DND-41 (cell line): Measurements from ENCODE around the gene FCRL2.

ENCODE experiments used
- ATAC-seq: fragments of 200-7000 bp; cut with Tn5 transposase; 3 replicates; pipeline ENCODE4 v1.9.1; 2021; ENCODE audit warnings: low read depth; ENCODE audit not compliant: insufficient read depth
- DNase-seq: peaks from one replicate; pipeline ENCODE4 v3.0.0-alpha.2; 2020
- H2AFZ ChIP-seq: 2 replicates; pipeline ENCODE4 v1.6.0; 2012; ENCODE audit warnings: low read depth, low read length
- H3K27ac ChIP-seq: 2 replicates; pipeline ENCODE4 v1.5.1; 2012; ENCODE audit warnings: low read length, inconsistent platforms
- H3K27me3 ChIP-seq: fragments of 200-600 bp; sonication (generic); 2 replicates; pipeline ENCODE4 v1.6.0; 2012; ENCODE audit warnings: low read length, mild to moderate bottlenecking, inconsistent platforms; ENCODE audit not compliant: insufficient read depth, poor library complexity
- H3K36me3 ChIP-seq: 2 replicates; pipeline ENCODE4 v1.5.1; 2012; ENCODE audit warnings: low read length, inconsistent platforms; ENCODE audit not compliant: insufficient read depth
- H3K4me1 ChIP-seq: 2 replicates; pipeline ENCODE4 v1.5.1; 2012; ENCODE audit warnings: mild to moderate bottlenecking, low read length; ENCODE audit not compliant: insufficient read depth
- H3K4me2 ChIP-seq: 2 replicates; pipeline ENCODE4 v1.6.0; 2012; ENCODE audit warnings: mild to moderate bottlenecking, moderate library complexity, low read length, inconsistent platforms; ENCODE audit not compliant: insufficient read depth
- H3K4me3 ChIP-seq, 2 experiments: fragments of 200-600 bp in 1 of 2; shearing (Covaris generic) in 1 of 2; 2 replicates each; pipeline ENCODE4 v1.5.1; 2012 to 2016; ENCODE audit warnings: inconsistent platforms in 2 of 2, low read length in 2 of 2, mild to moderate bottlenecking in 2 of 2, low read depth in 1 of 2, moderate library complexity in 1 of 2
- H3K79me2 ChIP-seq: 2 replicates; pipeline ENCODE4 v1.6.0; 2012; ENCODE audit warnings: low read length, inconsistent platforms; ENCODE audit not compliant: insufficient read depth
- H3K9ac ChIP-seq: 2 replicates; pipeline ENCODE4 v1.6.0; 2012; ENCODE audit warnings: low read depth, mild to moderate bottlenecking, inconsistent platforms, low read length, moderate library complexity
- H3K9me3 ChIP-seq: 2 replicates; pipeline ENCODE4 v1.5.1; 2012; ENCODE audit warnings: low read length, moderate library complexity, mild to moderate bottlenecking, inconsistent platforms; ENCODE audit not compliant: insufficient read depth, severe bottlenecking
- H4K20me1 ChIP-seq: 2 replicates; pipeline ENCODE4 v1.6.0; 2012; ENCODE audit warnings: low read length; ENCODE audit not compliant: insufficient read depth
- CTCF ChIP-seq: IDR thresholded peaks from 2 replicates; pipeline ENCODE4 v1.5.1; 2012; ENCODE audit warnings: borderline replicate concordance, low read length, moderate library complexity, mild to moderate bottlenecking; ENCODE audit not compliant: poor library complexity, severe bottlenecking; ENCODE audit errors: extremely low read depth
- EZH2 ChIP-seq: IDR thresholded peaks from 3 replicates; pipeline ENCODE4 v1.6.1; 2012; ENCODE audit warnings: borderline replicate concordance, low read depth, mild to moderate bottlenecking, moderate library complexity, low read length, inconsistent platforms; ENCODE audit not compliant: severe bottlenecking

FCRL2 gene

GRCh38 chr1:157697781-157698569 is 79.0 kb downstream of the FCRL2 start:
- Histone ChIP-seq H3K79me2 (no peaks in the 10 kb centered on the region), H3K36me3 (no peaks in the 10 kb centered on the region), H3K4me3 (no peak overlapping the region), H3K9ac (no peak overlapping the region), H4K20me1 (no peaks in the 10 kb centered on the region), H3K4me1 (no peaks in the 10 kb centered on the region), H3K27me3 (no peaks in the 10 kb centered on the region), H2AFZ (no peak overlapping the region), H3K9me3 (no peaks in the 10 kb centered on the region), H3K4me2 (no peak overlapping the region), H3K27ac (no peak overlapping the region)
- no peak for DNase-seq
- TF ChIP-seq EZH2 (no peak), CTCF (no peak)
- peak; percentile 71 for ATAC-seq

- Histone ChIP-seq H2AFZ (no peak overlapping the region), H3K36me3 (no peaks in the 10 kb centered on the region), H3K9ac (no peak overlapping the region), H3K79me2 (no peaks in the 10 kb centered on the region), H3K4me3 (no peak overlapping the region), H3K4me2 (no peak overlapping the region), H4K20me1 (no peaks in the 10 kb centered on the region), H3K27ac (no peak overlapping the region), H3K27me3 (no peaks in the 10 kb centered on the region), H3K4me1 (no peaks in the 10 kb centered on the region), H3K9me3 (no peaks in the 10 kb centered on the region)
- TF ChIP-seq EZH2 (no peak), CTCF (no peak)
- DNase-seq (no peak), ATAC-seq (no peak)
These were observed 79.8 kb downstream of the FCRL2 start for GRCh38 chr1:157696966-157697628.
